ENCODE measurements around the gene FRS3. TPM values are rescaled to one million over a fixed set of nuclear protein-coding genes. Genes with fewer than 3 reads are reported as not detected.

FRS3 gene
- total and polyA plus RNA-seq, 9 of the 15 experiments (the other 6 are each of a cell fraction or from before 2014, with no cell fraction given), result 0.03 to 3.7 (median 1.6) TPM

DNA sequence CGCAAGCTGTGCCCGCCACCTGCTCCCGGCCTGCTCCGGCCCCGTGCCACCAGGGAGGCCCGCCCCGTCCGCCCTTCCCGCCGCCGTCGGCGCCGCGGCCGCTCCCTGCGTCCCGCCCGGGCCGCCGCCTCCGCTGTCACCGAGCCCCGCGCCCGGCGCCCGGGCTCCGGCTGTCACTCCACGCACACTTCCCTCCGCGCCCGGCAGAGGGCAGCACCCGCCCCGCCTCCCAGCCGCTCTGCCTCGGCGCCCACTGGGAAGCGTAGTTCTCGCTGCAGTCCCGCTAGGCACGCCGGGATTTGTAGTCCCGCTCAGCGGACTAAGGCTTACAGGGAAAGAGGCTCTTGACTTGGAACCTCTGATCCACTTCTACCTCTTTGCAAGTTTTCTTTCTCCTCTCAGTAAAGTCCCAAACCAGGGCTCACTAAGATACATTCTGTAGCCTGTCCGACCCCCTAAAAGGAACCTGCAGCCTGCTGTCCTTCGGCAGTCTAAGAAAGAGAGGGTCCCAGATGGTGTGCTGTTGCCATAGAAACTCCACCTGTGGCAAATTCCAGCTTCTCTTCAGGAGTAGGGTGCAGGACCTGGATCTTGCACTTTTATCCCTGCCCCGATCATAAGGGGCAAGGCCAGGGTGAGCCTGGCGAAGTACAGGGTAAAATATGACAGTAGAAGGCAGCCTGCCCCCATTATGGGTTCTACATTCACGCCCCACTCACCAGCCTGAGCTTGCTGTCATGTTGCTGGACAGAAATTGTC is 44.1 kb downstream of the FRS3 start, which contains the start of gene TFEB (continued):
- TF ChIP-seq, protein P1, sequence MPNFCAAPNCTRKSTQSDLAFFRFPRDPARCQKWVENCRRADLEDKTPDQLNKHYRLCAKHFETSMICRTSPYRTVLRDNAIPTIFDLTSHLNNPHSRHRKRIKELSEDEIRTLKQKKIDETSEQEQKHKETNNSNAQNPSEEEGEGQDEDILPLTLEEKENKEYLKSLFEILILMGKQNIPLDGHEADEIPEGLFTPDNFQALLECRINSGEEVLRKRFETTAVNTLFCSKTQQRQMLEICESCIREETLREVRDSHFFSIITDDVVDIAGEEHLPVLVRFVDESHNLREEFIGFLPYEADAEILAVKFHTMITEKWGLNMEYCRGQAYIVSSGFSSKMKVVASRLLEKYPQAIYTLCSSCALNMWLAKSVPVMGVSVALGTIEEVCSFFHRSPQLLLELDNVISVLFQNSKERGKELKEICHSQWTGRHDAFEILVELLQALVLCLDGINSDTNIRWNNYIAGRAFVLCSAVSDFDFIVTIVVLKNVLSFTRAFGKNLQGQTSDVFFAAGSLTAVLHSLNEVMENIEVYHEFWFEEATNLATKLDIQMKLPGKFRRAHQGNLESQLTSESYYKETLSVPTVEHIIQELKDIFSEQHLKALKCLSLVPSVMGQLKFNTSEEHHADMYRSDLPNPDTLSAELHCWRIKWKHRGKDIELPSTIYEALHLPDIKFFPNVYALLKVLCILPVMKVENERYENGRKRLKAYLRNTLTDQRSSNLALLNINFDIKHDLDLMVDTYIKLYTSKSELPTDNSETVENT (CRISPR knock-in tag; IDR thresholded peaks at IDR 0.05), result peak; percentile 59
- TF ChIP-seq, protein P2, sequence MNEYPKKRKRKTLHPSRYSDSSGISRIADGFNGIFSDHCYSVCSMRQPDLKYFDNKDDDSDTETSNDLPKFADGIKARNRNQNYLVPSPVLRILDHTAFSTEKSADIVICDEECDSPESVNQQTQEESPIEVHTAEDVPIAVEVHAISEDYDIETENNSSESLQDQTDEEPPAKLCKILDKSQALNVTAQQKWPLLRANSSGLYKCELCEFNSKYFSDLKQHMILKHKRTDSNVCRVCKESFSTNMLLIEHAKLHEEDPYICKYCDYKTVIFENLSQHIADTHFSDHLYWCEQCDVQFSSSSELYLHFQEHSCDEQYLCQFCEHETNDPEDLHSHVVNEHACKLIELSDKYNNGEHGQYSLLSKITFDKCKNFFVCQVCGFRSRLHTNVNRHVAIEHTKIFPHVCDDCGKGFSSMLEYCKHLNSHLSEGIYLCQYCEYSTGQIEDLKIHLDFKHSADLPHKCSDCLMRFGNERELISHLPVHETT (CRISPR knock-in tag; conservative IDR thresholded peaks at IDR 0.05 in 1 of 2, IDR thresholded peaks at IDR 0.05 in 1 of 2), result peak in 1 of 2 experiments; percentile 95; a peak in 2 of 4 replicates
- TF ChIP-seq ATF1 (CRISPR knock-in tag; IDR thresholded peaks at IDR 0.05) (no peak), ATF1 (tag; IDR thresholded peaks at IDR 0.05) (peak; percentile 51), ZNF444 (CRISPR knock-in tag; IDR thresholded peaks at IDR 0.05) (0 out of 2 replicates have a peak, but pooled peaks have one; percentile 31), ZNF239 (CRISPR knock-in tag; IDR thresholded peaks at IDR 0.05) (peak; percentile 16; the same call in 1 of the 2 replicates), SMAD4 (CRISPR knock-in tag; conservative IDR thresholded peaks at IDR 0.05) (peak; percentile 86), ZKSCAN1 (IDR thresholded peaks at IDR 0.05; ENCODE audit: low read depth, low read length) (0 out of 2 replicates have a peak, but pooled peaks have one; percentile 18), RNF2 (IDR thresholded peaks at IDR 0.05) (peak; percentile 67), RCOR1 (IDR thresholded peaks at IDR 0.05; ENCODE audit: borderline replicate concordance in 1 of 2, low read depth in 2 of 2, low read length in 2 of 2) (peak in 1 of 2 experiments; percentile 80; a peak in 2 of 4 replicates), GABPB1 (CRISPR knock-in tag; IDR thresholded peaks at IDR 0.05) (peak; percentile 88), CEBPG (CRISPR knock-in tag; IDR thresholded peaks at IDR 0.05) (peak; percentile 39; the same call in 1 of the 2 replicates), CEBPG (tag; conservative IDR thresholded peaks at IDR 0.05 in 1 of 2, IDR thresholded peaks at IDR 0.05 in 1 of 2) (no peak), MIER1 (IDR thresholded peaks at IDR 0.05; ENCODE audit: low read depth) (no peak), XRCC5 (IDR thresholded peaks at IDR 0.05; ENCODE audit: low read depth, low read length) (peak; percentile 97), EP300 (IDR thresholded peaks at IDR 0.05; ENCODE audit: low read length) (0 out of 2 replicates have a peak, but pooled peaks have one; percentile 24)
- TF ChIP-seq, protein P3, sequence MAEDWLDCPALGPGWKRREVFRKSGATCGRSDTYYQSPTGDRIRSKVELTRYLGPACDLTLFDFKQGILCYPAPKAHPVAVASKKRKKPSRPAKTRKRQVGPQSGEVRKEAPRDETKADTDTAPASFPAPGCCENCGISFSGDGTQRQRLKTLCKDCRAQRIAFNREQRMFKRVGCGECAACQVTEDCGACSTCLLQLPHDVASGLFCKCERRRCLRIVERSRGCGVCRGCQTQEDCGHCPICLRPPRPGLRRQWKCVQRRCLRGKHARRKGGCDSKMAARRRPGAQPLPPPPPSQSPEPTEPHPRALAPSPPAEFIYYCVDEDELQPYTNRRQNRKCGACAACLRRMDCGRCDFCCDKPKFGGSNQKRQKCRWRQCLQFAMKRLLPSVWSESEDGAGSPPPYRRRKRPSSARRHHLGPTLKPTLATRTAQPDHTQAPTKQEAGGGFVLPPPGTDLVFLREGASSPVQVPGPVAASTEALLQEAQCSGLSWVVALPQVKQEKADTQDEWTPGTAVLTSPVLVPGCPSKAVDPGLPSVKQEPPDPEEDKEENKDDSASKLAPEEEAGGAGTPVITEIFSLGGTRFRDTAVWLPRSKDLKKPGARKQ (CRISPR knock-in tag; IDR thresholded peaks at IDR 0.05), result no peak
- TF ChIP-seq, protein P4, sequence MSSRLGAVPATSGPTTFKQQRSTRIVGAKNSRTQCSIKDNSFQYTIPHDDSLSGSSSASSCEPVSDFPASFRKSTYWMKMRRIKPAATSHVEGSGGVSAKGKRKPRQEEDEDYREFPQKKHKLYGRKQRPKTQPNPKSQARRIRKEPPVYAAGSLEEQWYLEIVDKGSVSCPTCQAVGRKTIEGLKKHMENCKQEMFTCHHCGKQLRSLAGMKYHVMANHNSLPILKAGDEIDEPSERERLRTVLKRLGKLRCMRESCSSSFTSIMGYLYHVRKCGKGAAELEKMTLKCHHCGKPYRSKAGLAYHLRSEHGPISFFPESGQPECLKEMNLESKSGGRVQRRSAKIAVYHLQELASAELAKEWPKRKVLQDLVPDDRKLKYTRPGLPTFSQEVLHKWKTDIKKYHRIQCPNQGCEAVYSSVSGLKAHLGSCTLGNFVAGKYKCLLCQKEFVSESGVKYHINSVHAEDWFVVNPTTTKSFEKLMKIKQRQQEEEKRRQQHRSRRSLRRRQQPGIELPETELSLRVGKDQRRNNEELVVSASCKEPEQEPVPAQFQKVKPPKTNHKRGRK (tag; IDR thresholded peaks at IDR 0.05), result no peak
- TF ChIP-seq, protein P5, sequence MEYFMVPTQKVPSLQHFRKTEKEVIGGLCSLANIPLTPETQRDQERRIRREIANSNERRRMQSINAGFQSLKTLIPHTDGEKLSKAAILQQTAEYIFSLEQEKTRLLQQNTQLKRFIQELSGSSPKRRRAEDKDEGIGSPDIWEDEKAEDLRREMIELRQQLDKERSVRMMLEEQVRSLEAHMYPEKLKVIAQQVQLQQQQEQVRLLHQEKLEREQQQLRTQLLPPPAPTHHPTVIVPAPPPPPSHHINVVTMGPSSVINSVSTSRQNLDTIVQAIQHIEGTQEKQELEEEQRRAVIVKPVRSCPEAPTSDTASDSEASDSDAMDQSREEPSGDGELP (CRISPR knock-in tag; IDR thresholded peaks at IDR 0.05; ENCODE audit: borderline replicate concordance), result peak; percentile 92

Data from K562 (cell line).